Lower lobe of right lung (tissue), 2 donors: ENCODE measurements around the gene KLK5. TPM values are rescaled to one million over a fixed set of nuclear protein-coding genes. Genes with fewer than 3 reads are reported as not detected.

Experiments used
- ATAC-seq, 2 donors: fragments of 200-7000 bp; cut with Tn5 transposase; one replicate each; pipeline ENCODE4 v1.9.1; 2020 to 2022; ENCODE audit warnings: mild to moderate bottlenecking in 2 of 2, moderate library complexity in 2 of 2
- DNase-seq: peaks from one replicate; pipeline ENCODE4 v3.0.0-alpha.2; 2020
- H3K27ac ChIP-seq: fragments of 200-600 bp; one replicate; pipeline ENCODE4 v1.8.0; 2022
- H3K27me3 ChIP-seq: fragments of 200-600 bp; one replicate; pipeline ENCODE4 v1.8.0; 2022; ENCODE audit warnings: low read depth
- H3K36me3 ChIP-seq: fragments of 200-600 bp; one replicate; pipeline ENCODE4 v1.8.0; 2022; ENCODE audit warnings: mild to moderate bottlenecking
- H3K4me1 ChIP-seq: fragments of 200-600 bp; one replicate; pipeline ENCODE4 v1.8.0; 2022
- H3K4me3 ChIP-seq: fragments of 200-600 bp; one replicate; pipeline ENCODE4 v1.8.0; 2022; ENCODE audit warnings: mild to moderate bottlenecking
- H3K9me3 ChIP-seq: fragments of 200-600 bp; one replicate; pipeline ENCODE4 v1.8.0; 2022
- intact Hi-C: fragments of 100-400 bp; cut with DNase I; formaldehyde crosslinking; loops from one replicate; pipeline ENCODE4 v1.11.0; 2022
- total RNA-seq: library from RNA; stranded (reverse); fragmentation: NEBNext Ultra II Directional; extraction: Animal tissue kit (Norgen Biotek cat#: 25700); gene quantifications from one replicate; pipeline ENCODE4 v1.2.1, GENCODE V29; 2021
- TF ChIP-seq, protein P1 (sequence below): fragments of 200-600 bp; IDR thresholded peaks from one replicate; pipeline ENCODE4 v1.8.0; 2022; ENCODE audit warnings: antibody characterized with exemption, mild to moderate bottlenecking
- donor health status: DM: no; HTN: yes; CAD: no; lungs with severe emphysema.

The KLK5 gene
- total RNA-seq, 1 donor from 2014 or later, result not detected

DNA sequence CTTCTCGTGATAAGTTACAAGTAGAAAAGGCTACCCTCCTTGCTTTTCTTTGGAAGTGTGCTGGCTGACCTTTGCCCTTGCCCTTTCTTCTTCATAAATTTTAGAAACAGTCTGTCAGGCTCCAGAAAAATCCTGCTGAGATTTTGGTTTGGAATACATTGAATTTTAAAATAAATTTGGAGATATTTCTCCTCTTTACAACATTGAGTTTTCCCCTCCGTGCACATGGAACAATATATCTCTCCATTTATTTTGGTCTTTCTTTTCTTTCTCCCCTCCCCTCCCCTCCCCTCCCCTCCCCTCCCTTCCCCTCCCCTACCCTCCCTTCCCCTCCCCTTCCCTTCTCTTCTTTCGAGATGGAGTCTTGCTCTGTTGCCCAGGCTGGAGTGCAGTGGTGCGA lies 50.2 kb downstream of the KLK5 start:
- no peaks in the 10 kb centered on the region for H3K9me3 ChIP-seq
- intact Hi-C loops, result no loop called here
- DNase-seq, result no peak

DNA sequence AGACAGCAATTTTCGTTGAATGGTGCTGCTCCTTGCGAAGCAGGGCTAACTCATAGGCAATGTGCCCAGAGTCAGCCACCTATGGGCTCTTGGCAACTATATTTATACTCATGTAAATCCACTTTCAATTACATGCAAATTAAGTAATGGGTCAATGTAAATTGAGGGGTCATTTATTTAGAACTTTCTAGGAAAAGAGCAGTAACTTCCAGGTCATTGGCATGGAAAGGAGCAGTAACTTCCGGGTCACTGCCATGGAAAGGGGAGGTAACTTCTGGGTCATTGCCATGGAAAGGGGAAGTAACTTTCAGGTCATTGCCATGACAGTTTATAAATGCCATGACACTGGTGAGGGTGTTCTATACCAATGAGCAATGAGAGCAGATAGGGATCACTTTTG lies 53.3 kb downstream of the KLK5 start:
- no peaks in the 10 kb centered on the region for H3K4me1 ChIP-seq
- TF ChIP-seq, protein P1, sequence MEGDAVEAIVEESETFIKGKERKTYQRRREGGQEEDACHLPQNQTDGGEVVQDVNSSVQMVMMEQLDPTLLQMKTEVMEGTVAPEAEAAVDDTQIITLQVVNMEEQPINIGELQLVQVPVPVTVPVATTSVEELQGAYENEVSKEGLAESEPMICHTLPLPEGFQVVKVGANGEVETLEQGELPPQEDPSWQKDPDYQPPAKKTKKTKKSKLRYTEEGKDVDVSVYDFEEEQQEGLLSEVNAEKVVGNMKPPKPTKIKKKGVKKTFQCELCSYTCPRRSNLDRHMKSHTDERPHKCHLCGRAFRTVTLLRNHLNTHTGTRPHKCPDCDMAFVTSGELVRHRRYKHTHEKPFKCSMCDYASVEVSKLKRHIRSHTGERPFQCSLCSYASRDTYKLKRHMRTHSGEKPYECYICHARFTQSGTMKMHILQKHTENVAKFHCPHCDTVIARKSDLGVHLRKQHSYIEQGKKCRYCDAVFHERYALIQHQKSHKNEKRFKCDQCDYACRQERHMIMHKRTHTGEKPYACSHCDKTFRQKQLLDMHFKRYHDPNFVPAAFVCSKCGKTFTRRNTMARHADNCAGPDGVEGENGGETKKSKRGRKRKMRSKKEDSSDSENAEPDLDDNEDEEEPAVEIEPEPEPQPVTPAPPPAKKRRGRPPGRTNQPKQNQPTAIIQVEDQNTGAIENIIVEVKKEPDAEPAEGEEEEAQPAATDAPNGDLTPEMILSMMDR, result no peak
- H3K27ac ChIP-seq, result no peak overlapping the region
- H3K9me3 ChIP-seq, result no peaks in the 10 kb centered on the region
- peaks cover 18% of the 10 kb centered on the region for H3K27me3 ChIP-seq
- no peaks in the 10 kb centered on the region for H3K36me3 ChIP-seq
- H3K4me3 ChIP-seq, result no peak overlapping the region
- DNase-seq (no peak), ATAC-seq (no peak)
- intact Hi-C loops, result no loop called here

More for the DNA sequence above, 50.2 kb downstream of the KLK5 start:
- no peak for ATAC-seq
- no peaks in the 10 kb centered on the region for H3K4me1 ChIP-seq
- no peaks in the 10 kb centered on the region for H3K36me3 ChIP-seq
- no peak overlapping the region for H3K4me3 ChIP-seq
- no peak overlapping the region for H3K27ac ChIP-seq
- H3K27me3 ChIP-seq, result peaks cover 41% of the 10 kb centered on the region
- TF ChIP-seq, protein P1, result no peak

DNA sequence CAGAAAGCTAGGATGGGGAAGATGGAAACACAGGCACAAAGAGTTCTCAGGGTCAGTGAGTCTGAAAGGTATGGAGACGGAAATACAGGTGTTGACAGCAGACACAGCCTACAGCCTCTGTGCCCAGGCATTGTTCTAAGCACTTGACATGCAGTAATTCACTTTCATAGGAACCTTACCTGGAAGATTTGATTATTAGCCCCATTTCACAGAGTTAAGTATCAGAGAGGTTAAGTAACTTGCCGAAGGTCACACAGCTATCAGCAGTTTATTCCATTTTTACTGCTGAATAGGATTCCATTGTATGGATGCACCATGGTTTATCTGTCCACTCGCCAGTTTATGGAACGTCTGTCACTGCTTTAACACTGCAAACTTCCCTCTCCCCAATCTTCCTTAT lies 54.8 kb downstream of the KLK5 start:
- Histone ChIP-seq H3K4me1 (no peaks in the 10 kb centered on the region), H3K36me3 (no peaks in the 10 kb centered on the region), H3K4me3 (no peak overlapping the region), H3K27ac (no peak overlapping the region), H3K27me3 (peaks cover 22% of the 10 kb centered on the region), H3K9me3 (no peaks in the 10 kb centered on the region)
- intact Hi-C loops, result no loop called here
- ATAC-seq (no peak), DNase-seq (no peak)
- TF ChIP-seq, protein P1, result no peak

DNA sequence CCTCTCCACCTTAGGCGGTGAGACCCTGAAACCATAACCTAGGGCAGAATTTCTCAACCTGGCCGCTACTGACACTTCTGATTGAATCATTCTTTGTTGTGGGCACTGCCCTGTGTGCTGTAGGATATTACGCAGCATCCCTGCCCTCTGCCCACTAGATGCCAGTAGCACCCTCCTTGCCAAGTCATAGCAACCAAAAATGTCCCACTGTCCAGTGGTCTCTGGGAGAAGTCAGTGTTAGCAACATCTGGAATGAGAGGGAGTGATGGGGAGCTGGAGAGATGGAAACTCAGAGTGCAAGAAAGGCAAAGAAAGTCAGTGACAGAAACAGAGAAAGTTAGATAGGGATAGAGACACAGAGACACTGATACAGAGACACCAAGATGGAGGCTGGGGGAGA lies 55.2 kb downstream of the KLK5 start:
- intact Hi-C loops, result no loop called here
- Histone ChIP-seq H3K36me3 (no peaks in the 10 kb centered on the region), H3K9me3 (no peaks in the 10 kb centered on the region), H3K4me1 (no peaks in the 10 kb centered on the region), H3K27ac (no peak overlapping the region), H3K4me3 (no peak overlapping the region), H3K27me3 (peaks cover 26% of the 10 kb centered on the region)
- ATAC-seq (no peak), DNase-seq (no peak)
- TF ChIP-seq, protein P1, result no peak

DNA sequence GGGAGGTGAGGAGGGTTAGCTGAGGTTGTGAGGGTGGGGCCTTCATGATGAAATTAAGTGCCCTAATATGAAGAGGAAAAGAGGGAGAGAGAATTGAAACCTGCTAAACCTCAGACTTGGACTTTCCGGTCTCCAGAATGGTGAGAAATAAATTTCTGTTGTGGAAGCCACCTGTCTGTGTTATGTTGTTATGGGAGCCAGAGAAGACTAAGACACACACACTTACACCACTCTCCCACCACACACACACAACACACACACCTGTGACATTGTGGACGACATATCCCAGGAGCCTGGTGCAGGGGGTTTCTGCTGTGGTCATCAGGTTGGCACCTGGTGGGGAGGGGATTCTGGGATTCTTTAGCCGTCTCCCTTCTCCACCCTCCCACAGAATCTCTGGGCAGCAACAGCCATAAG lies 55.6 kb downstream of the KLK5 start:
- H3K27me3 ChIP-seq, result peaks cover 24% of the 10 kb centered on the region

More for the DNA sequence above, 55.6 kb downstream of the KLK5 start:
- Histone ChIP-seq H3K9me3 (no peaks in the 10 kb centered on the region), H3K27ac (no peak overlapping the region), H3K4me1 (no peaks in the 10 kb centered on the region), H3K4me3 (no peak overlapping the region), H3K36me3 (no peaks in the 10 kb centered on the region)
- ATAC-seq (no peak), DNase-seq (no peak)
- intact Hi-C loops, result no loop called here
- TF ChIP-seq, protein P1, result no peak
